IPS-NIHi11 (cell line): ENCODE measurements around the gene MFAP5.
A peak's percentile ranks its signal among the peaks of the same experiment; 100 is the strongest.

ENCODE experiments used
- DNase-seq: peaks from one replicate; pipeline ENCODE4 v3.0.0; 2012; ENCODE audit warnings: mixed read lengths, low spot score

MFAP5 gene, protein sequence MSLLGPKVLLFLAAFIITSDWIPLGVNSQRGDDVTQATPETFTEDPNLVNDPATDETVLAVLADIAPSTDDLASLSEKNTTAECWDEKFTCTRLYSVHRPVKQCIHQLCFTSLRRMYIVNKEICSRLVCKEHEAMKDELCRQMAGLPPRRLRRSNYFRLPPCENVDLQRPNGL

DNA sequence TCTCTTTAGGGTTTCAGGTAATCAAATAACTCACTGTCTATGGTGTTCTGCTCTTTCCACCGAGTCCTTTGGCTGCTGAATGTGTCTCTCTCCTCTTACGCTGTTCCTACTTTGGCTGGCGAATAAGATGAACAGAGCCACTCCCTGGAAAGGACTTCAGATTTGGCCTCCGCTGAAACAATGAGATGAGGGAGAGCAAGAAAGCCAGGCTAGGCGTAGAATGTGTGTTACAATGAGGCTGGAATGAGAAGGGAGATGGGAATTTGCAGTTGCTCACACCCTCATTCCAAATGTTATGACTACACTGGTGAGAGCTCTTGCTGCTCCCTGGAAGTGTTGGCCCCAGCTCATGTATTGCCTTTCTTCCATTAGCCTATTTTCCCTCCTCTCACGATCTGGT, at the start of gene MFAP5:
Gene MFAP5, minus strand, starts transcription at position 234 of the 400 bp plus-strand sequence. CDS start 722 bp downstream, outside the sequence.
- DNase-seq: no peak

DNA sequence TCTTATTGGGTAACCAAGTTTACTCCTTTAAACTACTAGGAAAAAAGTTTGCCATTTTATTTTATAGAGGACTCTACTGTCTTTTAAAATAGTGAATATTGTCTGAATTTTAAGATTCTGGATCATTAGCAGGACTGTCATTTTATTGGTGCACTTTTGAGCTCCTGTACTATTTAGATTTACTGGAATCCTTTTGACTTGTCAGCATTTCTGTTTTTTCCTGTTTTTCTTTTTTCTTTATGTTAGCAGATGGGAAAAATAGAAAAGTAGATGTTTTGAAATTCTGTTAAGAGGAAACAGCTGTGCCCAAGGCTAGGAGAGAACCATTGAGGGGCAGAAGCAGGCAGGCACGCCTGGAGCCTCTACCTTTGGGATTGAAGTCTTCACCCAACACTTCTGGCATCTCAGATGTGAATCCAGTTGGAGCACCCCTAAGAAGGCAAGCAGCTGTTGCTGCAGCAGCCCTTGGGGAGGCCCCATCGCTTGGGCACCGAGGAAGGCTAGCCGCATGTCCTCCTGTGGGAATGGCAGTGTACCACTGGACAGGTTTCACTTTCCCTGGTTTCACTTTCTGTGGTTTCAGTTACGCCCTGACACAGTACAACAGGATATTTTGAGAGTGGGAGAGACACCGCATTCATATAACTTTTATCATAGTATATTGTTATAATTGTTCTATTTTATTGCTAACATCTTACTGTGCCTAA, 46.7 kb upstream of the MFAP5 start:
- no peak for DNase-seq

DNA sequence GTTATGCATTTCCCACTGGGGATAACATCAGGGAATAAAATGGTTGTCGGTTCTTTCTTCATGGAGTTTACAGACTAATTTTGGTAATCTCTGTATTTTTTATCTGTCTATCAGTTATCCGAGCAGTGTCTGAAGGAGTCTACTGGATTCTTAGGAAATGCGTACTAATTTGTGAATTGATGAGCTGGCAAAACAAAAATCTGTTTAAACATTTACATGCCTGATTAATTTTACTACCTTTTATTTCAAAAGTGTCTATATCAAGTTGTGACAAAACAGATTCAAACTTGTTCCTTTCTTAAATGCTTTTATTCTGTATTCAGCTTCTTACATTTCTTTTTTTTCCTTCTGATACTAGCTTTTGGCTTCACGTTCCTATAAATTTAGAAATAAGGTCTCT, 39.5 kb upstream of the MFAP5 start:
- DNase-seq: no peak

DNA sequence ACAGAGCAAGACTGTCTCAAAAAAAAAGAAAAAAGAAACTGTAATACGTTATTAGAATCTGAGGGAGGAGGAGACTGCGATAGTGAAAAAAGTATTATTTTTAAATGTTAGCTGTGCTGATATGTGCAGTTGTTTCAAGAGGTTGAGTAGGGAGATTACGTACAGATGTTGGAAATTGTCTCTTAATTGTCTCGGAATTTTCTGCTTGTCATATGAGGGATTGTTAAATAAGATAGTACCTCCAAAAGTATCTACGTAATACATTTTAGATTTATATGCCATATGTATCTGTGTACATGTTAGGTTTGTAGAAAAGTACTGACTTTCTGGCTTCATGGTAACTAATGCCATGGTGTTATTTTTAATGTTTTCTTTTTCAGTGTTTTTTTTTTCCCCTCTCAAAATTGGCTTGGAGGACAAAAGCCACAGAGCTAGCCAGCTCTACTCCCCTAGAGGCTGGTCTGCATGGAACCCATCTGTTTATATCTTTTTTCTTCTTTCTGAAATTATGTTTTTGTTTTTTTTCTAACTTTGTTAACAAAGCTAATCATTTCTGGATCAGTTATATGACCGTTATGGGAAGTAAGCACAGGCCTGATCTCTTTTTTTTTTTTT, 38.5 kb upstream of the MFAP5 start:
- no peak for DNase-seq

DNA sequence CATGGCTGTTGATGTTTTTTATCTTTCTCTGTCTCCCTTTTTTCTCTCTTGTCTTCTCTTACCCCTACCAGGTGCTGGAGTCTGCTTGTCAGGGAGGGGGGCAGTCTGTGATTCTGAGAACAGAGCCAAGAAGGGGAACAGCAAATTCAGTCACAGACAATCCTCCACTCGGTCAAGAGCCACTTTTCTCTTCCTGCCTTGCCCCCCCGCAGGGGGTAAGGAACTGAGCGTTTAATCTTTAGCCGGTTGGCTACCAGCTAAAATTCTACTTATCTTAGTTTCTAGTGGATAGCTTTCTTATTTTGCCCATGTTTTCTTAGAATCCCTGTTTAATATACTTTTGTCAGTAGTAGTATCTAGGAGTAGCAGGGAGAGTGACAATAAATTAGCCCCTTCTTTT, 37.1 kb upstream of the MFAP5 start:
- no peak for DNase-seq

DNA sequence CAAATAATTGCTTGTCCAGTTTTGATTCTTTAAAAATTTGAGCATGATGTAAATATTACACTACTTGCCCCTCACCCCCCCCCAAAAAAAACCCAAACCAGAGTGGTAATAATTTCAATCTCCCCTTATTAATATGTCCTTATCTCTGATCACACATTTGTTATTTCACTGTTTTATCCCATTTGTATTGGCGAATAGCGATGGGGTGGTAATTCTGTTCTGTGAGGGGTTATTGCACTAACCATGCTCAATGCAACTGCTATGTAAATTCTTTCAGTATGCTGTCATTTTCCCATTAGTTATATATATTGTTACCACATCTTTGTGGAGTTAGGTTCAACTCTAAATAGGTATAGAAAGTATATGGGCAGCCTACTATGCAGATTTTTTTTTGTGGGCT, 36.3 kb upstream of the MFAP5 start:
- DNase-seq: no peak

DNA sequence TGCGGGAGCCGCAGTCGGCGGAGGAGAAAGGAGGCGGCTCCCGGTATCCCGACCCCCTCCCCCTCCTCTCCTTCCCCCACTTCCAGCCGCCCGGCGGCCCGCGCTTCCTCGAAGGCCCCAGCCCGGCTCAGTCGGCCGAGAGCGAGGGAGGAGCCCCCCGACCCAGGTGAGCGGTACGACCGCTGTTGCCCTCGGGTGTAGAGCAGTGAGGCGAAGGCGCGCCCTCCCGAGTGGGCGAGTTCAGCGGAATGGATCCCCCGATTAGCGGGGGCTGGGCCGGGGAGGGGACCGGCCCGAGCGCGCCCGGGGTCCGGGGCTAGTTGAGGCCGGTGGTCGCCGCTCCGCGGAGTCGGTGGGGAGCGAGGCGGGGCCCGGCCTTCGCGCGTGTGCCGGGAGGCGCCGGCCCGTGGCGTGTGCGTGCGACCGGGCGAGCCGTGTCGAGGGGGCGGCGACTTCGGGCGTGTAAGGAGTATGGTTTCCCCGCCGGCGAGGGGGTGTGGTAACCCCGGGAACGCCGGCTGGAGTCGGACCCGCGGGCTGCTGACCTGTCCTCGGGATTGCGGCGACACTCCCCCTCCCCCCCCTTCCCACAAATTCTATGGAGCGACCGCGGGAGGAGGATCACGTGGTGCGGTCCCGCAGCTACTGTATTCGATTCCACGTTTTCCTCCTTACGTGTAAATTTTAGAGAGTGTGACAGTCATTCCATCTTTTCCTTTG, 35.7 kb upstream of the MFAP5 start:
- peak; percentile 79 for DNase-seq

DNA sequence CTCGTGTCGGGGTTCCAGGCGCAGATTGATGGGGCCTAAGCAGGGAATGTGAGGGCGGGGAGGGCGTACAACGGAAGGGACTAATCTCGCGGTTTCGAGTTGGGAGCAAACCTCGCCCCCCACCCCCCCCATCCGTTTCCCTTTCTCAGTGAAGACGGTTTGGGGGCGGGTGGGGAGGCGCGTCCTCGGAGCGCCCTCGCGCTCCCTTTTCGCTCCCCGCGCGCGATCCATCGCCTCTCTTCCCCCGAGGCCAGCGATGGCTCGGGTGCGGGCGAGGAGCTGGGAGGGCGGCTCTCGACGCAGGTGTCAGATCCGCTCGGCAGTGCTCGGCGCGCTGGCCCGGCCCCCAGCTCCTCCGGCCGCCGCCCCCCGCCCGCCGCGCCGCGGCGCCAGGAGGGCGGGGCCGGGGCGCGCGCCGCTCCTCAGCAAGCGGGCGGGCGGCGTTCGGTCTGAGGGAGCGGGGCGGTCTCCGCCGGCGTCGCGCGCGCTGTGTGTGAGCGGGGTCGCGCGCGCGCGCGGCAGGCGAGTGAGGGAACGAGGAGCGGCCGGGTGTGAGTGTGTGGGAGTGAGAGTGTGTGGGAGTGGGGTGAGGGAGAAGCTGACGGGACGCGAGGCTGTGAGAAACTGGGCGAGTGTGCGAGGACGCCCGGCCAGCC, 35.0 kb upstream of the MFAP5 start, which contains the start of gene RIMKLB:
Gene RIMKLB, plus strand, starts transcription at position 516 of the 656 bp plus-strand sequence. CDS start 15,876 bp downstream, outside the sequence.
- peak; percentile 91 for DNase-seq

DNA sequence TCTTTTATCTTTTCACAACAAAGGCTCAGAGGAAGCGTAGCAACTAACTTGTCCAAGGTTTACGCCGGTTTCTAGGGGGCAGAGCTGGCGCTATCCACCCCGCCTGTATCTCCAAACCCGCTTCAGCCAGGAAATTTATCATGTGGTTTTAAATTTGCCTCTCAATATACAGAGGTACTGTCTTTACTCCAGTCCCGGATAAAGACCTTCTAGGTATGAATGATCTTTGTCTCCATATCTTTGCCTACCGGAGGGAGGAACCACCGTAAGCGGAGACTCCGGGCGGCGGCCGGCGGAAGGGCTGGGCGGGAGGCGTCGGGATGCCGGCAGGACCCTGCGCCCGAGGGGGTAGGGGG, 34.5 kb upstream of the MFAP5 start:
- DNase-seq: no peak

DNA sequence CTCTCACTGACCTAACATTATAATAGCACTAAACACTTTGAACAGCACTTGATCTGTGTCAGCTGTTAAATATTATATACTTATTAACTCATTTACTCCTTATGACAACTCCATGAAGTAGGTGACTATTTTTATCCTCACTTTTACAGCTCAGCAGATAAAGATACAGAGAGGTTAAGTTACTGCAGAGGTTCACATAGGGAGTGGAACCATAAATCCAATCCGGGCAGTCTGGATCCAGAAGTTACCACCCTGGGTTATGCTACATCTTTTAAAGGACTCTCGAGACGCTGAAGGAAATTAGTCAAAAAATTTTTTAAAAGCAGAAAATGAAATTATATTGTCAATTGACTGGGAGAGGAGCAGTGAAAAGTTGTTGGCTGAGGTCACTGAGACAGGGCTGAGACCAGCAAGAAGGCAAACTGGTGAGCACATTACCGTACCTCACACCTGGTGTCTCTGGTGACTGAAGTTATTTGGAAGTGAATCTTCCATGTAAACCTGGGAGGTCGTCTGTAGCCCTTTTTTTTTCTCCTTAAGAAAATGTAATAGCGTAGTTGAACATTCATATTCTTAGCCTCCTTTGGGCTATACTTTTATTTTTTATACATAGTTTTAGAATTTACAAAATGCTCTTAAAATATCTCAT, 33.9 kb upstream of the MFAP5 start:
- DNase-seq: no peak

DNA sequence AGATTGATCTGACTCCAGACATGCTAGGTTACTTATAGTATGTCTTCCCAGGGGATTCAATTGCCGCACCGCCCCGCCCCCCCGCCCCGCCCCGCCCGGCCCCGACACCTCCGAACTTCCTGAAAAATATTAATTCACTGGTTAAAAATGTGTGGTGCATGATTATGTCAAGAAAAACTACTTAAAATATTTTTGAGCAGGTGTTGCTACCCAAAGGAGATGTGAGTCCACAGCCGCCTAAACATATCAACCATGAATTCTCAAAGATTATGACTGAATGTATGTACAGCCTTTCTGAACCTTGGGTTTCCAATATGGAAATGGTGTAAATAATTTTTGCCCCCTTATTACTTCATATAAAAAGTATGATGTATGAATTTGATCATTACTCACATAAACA, 32.5 kb upstream of the MFAP5 start:
- DNase-seq: no peak

DNA sequence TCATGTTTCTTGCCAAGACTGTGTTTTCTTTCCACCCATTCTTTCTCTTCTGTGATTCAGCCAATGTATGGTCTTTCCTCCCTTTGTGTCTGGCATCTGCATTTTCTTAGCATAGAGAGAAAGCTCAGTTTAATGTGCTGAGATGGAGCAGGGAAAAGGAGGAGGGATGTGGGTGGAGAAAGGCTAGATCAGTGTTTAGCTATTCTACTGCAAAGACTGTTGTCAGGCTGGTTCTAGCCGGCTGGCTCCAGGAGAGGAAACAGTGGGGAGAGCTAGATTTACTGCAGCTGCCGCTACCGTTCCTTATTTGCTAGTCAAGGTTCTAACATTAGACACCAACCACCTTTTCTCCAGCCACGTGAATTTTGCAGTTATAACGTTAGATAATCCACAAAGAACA, 29.9 kb upstream of the MFAP5 start:
- peak; percentile 85 for DNase-seq

DNA sequence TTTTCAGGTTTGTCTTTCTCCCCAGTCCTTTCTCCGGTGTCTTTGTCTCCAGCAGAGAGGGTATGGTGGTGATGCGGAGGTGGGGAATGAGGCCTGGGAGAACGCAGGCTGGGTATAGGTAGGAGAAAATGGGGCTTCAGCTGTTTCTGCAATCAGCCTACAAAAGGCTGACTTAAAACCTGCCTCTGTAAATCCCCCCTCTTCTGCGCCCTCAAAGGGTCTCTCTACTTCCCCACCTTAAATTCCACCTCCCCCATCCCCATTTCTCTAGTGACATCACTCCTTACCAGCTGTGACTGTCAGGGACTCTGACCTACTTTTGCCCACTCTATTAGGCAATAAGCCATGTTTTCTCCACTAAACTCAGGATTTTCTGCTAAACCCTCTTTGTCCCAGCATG, 27.1 kb upstream of the MFAP5 start:
- DNase-seq: no peak

DNA sequence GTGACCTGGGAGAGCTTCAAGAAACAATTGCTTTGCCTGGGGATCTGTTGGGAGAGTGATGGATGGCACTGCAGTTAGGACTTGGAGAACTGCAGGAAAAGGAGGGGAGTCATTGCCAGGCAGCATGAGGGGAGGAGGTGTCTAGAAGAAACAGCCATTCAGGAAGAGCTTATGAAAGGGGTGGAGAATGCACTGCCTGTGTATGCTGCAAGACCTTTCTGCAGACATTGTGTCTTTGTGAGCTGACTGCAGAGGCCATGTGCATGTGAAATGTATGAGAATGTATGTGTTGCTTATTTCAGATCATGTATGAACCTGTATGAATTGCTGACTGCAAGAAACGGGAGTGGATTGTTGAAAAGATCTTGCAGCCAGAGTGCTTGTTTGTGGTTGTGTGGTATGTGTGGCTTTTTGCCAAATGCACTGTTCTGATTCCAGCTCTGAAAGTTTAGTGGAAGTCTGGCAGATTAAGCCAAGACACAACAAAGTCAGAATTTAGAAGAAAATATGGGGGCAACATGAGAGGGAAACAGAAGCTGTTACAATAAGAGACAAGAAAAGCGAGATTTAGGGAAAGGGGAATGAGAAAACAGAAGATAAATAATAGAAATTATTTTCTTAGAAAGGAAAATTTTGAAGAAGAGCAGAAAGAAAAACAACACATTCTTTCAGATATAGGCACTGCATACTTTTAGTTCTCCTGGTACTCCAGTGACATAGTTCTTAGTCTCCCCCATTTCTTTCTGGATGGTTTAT, 25.4 kb upstream of the MFAP5 start:
- DNase-seq: peak; percentile 78

DNA sequence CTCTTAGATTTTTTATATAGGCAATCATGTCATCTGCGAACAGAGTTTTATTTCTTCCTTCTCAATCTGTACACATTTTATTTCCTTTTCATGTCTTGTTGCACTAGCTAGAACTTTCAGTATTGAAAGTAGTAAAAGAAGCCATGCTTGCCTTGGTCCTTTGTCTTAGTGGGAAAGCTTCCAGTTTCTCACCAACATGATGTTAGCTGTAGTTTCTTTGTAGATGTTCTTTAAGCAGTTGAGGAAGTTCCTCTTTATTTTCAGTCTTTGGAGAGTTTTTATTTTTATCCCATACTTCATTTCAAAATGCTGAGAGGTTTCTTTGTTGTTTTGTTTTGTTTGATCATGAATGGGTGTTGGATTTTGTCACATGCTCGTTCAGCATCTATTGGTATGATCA, 22.4 kb upstream of the MFAP5 start:
- DNase-seq: no peak

DNA sequence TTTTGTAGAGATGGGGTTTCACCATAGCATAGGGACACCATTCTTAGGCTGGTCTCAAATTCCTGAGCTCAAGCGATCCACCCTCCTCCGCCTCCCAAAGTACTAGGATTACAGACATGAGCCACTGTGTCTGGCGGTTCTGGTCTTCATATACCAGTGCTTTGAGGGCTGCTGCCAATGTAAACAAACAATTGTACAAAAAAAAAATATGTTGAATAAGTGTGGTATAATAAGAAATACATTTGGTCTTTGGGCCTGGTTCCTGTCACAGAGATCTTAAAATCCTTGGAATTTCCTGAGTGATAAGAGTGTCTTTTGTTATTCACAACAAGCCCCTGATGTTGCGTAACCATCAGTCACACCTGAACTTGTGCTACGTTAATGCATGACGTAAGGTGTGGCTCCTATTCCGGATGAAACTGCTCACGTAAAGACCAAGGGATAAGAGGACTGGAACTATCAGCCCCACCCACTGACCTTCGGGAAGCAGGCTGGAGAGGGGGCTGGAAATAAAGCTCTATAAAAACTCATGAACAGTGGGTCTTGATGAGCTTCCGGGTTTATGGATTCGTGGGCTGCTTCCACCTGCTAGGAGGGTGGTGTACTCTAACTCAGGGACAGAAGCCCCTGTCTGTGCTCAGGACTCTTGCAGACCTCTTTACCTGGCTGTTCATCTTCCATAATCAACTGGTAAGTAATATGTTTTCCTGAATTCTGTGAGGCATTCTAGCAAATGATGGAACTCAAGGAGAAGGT, 18.7 kb upstream of the MFAP5 start:
- peak; percentile 38 for DNase-seq

DNA sequence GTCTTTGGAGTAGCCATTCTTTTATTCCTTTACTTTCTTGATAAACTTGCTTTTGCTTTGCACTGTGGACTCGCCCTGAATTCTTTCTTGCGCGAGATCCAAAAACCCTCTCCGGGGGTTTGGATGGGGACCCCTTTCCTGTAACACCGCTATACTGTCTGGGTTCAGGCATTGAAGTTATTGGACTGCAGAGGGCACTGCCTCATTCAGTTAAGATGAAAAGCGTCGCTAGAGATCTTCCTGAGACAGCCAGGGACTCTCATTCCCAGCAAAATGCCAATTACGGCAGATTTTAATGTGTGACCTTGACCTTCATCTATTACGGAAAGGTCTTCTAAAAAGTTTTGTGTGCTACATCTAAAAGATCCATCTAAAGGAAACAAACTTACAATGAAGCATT, 17.9 kb upstream of the MFAP5 start:
- DNase-seq: peak; percentile 42

DNA sequence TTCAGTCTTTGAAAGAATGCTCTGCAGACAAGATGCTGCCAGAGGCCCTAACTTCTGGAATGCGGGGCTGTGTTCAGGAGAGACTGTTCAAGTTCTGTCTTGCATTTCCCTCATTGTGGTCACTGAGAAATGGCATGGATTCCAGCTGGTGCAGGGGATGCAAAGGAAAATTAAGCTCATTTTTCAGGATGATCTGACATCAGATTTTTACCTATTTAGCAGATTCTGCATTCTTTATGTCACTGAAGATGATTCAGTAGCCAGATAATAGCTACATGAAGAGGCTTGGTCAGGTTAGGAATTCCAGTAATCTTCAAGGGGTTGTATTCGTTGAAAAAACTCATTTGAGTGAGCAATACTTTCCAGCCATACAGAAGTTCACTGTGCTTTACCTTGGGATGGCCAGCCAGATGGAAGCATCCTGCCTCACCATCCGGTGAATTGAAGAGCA, 16.1 kb upstream of the MFAP5 start:
- DNase-seq: no peak

DNA sequence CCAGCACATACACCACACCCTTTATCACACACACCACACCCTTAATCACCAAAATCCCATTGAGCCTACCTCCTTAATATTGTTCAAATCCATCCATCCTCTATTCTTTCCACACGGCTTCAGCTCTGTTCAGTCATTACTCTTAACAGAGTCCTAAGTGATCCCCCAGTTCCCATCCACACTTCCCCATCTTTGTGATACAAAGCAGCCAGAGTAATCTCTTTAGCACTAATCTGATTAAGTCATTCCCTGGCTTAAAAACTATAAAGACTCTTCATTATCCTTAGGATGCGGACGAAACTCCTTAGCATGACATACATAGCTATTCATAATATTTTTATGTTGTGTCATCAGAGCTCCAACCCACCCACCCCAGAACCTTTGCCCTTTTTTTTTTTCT, 14.7 kb upstream of the MFAP5 start:
- no peak for DNase-seq

DNA sequence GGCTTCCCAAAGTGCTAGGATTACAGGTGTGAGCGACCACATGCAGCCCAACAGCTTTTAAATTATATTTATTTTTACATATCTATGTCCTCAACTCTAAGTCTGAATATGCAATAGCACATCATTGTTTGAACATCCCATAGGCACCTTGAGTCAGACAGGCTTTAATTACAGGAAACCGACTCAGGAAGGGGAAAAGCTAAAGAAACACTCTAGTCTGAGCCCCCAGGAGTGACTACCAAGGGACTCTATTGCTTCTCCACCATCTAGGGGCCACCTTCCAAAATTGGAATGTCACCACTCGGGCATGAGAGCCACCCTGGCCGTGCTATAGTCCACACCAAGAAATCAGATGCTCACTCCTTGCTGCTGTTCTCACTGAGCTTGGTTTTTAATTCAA, 14.0 kb upstream of the MFAP5 start:
- no peak for DNase-seq
